HG03439 (cell line): Measurements from ENCODE around the gene XYLT2.
A peak's percentile ranks its signal among the peaks of the same experiment; 100 is the strongest.

ENCODE experiments used
- ATAC-seq: cut with Tn5 transposase; IDR thresholded peaks from one replicate; pipeline ENCODE4 v1.9.1; 2021; ENCODE audit warnings: mild to moderate bottlenecking, moderate library complexity; ENCODE audit not compliant: unreplicated experiment

Gene XYLT2

GRCh38 chr17:50363217-50364060 is 17.5 kb downstream of the XYLT2 start:
- no peak for ATAC-seq

- ATAC-seq = no peak
Measured at GRCh38 chr17:50364061-50364458, 18.1 kb downstream of the XYLT2 start.

DNA sequence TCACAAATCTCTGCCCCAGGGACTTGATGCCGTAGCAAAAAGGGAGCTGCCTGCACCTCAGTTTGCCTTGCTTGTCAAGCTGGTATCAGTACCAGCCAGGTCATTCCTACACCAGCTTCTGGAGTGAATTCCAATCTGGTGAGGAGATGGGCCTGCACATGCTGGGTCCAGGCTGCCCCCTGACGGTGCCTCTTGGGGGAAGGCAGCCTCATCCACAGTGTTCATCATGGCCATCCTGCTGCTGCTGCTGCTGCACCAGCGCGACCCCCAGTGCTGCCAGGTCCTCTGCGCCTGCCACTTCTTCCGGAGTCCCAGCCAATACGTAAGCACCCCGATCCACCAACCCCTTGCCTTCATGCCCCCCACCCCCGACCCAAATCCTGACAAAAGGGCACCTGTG is 18.8 kb downstream of the XYLT2 start:
- ATAC-seq = no peak

DNA sequence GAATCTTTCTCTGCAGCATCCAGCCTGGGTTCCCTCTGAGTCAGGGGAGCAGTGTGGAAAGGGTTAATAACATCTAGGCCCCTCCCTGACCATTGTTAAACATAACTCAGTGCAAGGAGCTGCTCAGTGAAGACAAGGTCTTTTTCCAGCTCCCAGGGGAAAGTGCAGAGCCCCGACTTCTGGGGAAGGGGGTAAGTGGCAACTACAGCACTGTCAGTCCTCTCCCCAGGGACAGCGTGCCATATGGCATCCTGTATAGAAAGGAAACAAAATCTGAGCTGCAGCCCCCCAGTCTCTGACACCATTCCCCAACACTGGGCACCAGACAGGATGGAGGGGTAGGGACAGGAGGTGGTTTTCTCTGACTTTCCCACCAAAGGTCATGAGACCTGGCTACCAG is 19.2 kb downstream of the XYLT2 start:
- ATAC-seq = no peak

- no peak for ATAC-seq
Measured at GRCh38 chr17:50365649-50366393, 19.9 kb downstream of the XYLT2 start.

GRCh38 chr17:50367401-50367800 is 21.5 kb downstream of the XYLT2 start:
- ATAC-seq = no peak

DNA sequence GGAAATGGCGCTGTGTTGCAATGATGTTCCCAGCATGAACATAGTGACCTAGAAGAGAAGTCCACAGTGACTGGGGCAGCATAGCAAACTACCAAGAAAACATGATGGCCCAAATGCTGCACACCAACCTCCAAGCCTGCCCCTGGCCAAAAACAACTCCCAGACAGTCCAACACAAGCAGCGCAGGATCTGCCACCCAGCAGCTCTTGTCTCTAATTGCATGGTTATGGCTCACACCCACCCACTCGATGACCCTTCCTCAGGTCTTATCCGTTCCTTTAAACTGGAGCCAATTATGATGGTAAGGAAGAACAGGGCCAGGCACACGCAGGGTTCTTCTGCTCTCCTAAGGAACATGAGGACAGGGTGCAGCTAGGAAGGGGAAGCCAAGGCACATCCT is 24.1 kb downstream of the XYLT2 start:
- ATAC-seq = no peak

GRCh38 chr17:50371526-50371925 is 25.6 kb downstream of the XYLT2 start:
- ATAC-seq = no peak

GRCh38 chr17:50372222-50372757 is 26.4 kb downstream of the XYLT2 start:
- no peak for ATAC-seq

GRCh38 chr17:50372758-50373556 is 27.0 kb downstream of the XYLT2 start, which contains the start of the genes EME1 and MRPL27:
Gene EME1, plus strand, starts transcription at chr17:50373229. Its CDS starts 1,980 bp downstream, at chr17:50375209.
Gene MRPL27, minus strand, starts transcription at chr17:50373184. Its CDS starts 14 bp downstream, at chr17:50373170.
- ATAC-seq = peak; percentile 86

- no peak for ATAC-seq
Measured at GRCh38 chr17:50373705-50374104, 27.8 kb downstream of the XYLT2 start.

DNA sequence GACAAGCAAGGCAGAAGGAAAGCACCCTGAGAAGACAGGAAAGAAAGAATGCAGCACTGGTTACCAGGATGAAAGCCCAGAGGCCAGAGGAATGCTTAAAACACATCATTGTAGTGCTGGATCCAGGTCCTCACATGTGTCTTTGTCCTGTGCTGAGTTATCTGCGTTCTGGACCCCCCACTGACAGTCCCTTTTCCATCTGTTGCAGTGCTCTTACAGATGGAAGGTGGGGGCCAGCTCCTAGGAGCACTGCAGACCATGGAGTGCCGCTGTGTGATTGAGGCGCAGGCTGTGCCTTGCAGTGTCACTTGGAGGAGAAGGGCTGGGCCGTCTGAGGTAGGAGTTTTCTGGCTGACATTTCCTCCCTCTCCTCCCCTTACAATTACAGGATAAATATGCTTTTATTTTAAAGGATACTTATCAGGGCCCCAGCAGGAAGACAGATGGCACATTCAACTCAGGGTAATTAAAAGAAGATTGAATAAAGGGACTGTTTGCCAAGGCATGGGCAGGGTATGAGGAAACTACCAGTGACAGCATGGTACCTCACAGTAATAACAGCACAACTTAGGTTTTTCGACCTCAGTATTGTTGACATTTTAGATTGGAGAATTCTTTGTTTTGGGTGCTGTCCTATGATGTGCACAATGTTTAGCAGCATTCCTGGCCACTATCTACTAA is 30.1 kb downstream of the XYLT2 start:
- ATAC-seq = no peak

GRCh38 chr17:50379351-50380132 is 33.6 kb downstream of the XYLT2 start:
- ATAC-seq = no peak

DNA sequence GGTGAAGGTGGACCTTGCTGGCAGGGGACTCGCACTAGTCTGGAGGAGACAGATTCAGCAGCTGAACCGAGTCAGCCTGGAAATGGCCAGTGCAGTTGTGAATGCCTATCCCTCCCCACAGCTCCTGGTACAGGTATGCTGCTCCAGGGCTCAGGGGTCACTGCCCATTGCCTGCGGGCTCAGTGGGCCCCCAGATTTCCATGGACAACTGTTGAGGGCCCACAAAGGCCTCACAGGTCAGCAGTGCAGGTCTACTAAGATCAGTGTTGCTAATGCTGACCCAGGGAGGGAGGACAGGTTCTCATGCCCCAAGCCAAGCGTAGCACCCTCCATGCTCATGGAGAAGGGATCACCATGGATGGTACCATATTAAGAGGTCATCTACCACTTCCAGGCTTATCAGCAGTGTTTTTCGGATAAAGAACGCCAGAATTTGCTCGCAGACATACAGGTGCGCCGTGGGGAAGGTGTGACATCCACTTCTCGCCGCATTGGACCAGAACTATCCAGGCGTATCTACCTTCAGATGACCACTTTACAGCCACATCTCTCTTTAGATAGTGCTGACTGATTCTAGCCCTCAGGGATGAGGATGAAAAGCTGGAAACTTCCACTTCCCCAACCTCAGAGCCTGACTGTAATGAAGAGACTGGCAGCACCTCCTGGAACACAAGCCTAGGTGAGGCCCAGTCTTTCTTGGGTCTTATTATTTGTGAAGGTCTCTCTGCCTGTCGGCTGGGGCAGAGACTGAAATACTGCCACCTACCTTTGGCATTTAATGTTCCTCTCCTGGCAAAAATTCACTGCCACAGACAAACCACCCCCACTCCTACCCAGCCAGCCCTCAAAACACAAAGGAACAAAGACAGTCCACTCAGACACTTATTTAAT is 34.7 kb downstream of the XYLT2 start:
- ATAC-seq = no peak

DNA sequence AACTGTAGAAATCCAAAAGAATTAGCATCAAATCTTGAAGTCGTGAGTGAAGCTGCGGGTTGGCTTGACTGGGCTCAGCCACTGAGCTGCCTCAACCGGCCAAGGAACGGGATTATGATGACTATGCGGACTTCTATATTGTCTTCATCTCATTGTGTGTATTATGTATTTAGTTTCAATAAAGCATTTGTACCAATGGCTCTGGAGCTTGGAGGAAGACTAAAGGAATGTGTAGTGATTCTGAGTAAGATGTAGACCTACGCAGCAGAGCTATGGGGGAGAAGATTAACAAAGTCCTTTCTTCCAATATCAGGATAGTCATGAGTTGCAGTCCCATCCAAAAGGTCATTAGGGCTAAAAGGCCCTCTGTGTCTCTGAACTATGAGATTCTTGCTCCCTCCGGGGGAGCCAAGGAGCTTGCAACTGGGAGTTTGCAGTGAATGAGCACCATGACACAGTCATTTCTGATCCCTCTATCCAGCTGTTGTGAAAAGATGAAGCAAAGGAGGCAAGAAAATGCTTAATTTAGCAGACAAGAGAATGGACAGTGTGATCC is 35.4 kb downstream of the XYLT2 start:
- ATAC-seq = no peak

GRCh38 chr17:50381920-50382319 is 36.0 kb downstream of the XYLT2 start:
- ATAC-seq = no peak

DNA sequence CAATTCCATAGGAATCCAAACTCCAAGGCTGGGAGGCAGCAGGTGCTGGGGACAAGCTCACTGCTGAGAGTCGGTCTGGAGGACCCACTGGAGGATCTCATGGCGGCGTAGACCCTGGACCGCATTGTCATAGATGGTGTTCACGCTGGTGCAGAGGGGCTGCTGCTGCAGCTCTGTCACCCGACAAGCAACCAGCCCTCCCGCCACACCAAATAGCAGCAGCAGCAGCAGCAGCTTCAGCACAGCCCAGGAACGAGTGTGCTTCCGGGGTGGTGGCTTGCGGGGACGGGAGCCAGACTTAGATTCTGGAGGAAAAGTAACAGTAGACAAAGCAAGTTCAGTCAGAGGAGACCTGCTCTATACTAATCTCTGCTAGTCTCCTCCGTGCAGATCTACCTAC is 37.0 kb downstream of the XYLT2 start:
- no peak for ATAC-seq

DNA sequence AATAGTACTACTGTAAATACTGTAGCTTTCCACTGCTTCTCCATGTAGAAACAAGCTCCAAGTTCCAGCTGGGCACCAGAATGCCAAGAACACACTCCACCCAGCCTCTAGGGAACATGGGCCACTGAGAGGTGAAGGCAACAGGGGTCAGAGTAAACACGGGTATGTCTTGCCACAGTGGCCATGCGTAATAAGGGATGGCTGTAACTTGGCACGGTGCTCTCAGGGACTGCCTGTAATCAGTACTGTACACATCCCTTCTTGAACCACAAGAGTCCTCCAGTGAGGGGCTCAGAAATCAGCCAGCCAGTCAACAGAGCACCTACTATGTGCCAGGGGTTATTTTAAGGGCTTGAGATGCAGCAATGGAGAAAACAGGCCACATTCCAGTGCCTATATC is 40.6 kb downstream of the XYLT2 start:
- ATAC-seq = no peak
